Activated CD8-positive, alpha-beta T cell treated with anti-CD3 and anti-CD28 coated beads for 36 hours (primary cell): ENCODE measurements around the gene TAC4. TPM values are rescaled to one million over a fixed set of nuclear protein-coding genes. Genes with fewer than 3 reads are reported as not detected.

ENCODE experiments used
- ATAC-seq: fragments of 200-7000 bp; cut with Tn5 transposase; one replicate; pipeline ENCODE4 v1.10.0; 2021; ENCODE audit warnings: mild to moderate bottlenecking, moderate library complexity
- CTCF ChIA-PET: fragments of 350-600 bp; sonication (Branson Sonifier 250); formaldehyde crosslinking; loops from one replicate; lab custom pipeline; 2021; ENCODE audit warnings: antibody characterized with exemption; lab: Charles Lee
- POLR2A ChIA-PET: fragments of 350-600 bp; sonication (Branson Sonifier 250); formaldehyde crosslinking; loops from one replicate; lab custom pipeline; 2021; ENCODE audit warnings: antibody characterized with exemption; lab: Charles Lee
- DNase-seq: peaks from one replicate; pipeline ENCODE4 v3.0.0-alpha.2; 2020
- H3K27ac Mint-ChIP-seq: one replicate; pipeline ENCODE4 v1.8.0; 2021; ENCODE audit warnings: mild to moderate bottlenecking, mixed read lengths
- H3K27me3 Mint-ChIP-seq: one replicate; pipeline ENCODE4 v1.8.0; 2021; ENCODE audit warnings: mixed read lengths
- H3K36me3 Mint-ChIP-seq: one replicate; pipeline ENCODE4 v1.8.0; 2021; ENCODE audit warnings: low read depth, mixed read lengths
- H3K4me1 Mint-ChIP-seq: one replicate; pipeline ENCODE4 v1.8.0; 2021; ENCODE audit warnings: low read depth, mixed read lengths
- H3K4me3 Mint-ChIP-seq: one replicate; pipeline ENCODE4 v1.8.0; 2021; ENCODE audit warnings: mild to moderate bottlenecking, moderate library complexity, mixed read lengths
- H3K9me3 Mint-ChIP-seq: one replicate; pipeline ENCODE4 v1.8.0; 2021; ENCODE audit warnings: mixed read lengths
- CTCF ChIP-seq: fragments of 200-600 bp; IDR thresholded peaks from one replicate; pipeline ENCODE4 v1.8.0; 2022; ENCODE audit warnings: antibody characterized with exemption, mild to moderate bottlenecking
- intact Hi-C: fragments of 100-400 bp; cut with micrococcal nuclease; formaldehyde crosslinking; loops from one replicate; pipeline ENCODE4 v1.10.0; 2022
- total RNA-seq, 2 experiments: library from RNA; stranded (reverse); gene quantifications; one replicate each; pipeline ENCODE4 v1.2.3, GENCODE V29; 2021

Gene TAC4
- total RNA-seq, 2 experiments from 2014 or later = not detected

GRCh38 chr17:49825645-49826044 is 22.2 kb downstream of the TAC4 start:
- POLR2A ChIA-PET = interaction anchor here (1.2 kb wide), 1 partner anchor 9 kb away, joined by 3 read pairs; no protein-coding TSS in a partner anchor
- CTCF ChIA-PET = no interaction called here
- ATAC-seq = no peak
- Mint-ChIP-seq H3K36me3 (peaks cover 63% of the 10 kb centered on the region), H3K4me3 (no peak overlapping the region), H3K27ac (no peak overlapping the region), H3K4me1 (peaks cover 13% of the 10 kb centered on the region), H3K27me3 (no peaks in the 10 kb centered on the region), H3K9me3 (no peaks in the 10 kb centered on the region)
- no peak for TF ChIP-seq CTCF
- no peak for DNase-seq
- intact Hi-C loops = no loop called here

- H3K27ac Mint-ChIP-seq = no peak overlapping the region
- intact Hi-C loops = no loop called here
Measured at GRCh38 chr17:49823614-49824013, 24.3 kb downstream of the TAC4 start.

GRCh38 chr17:49822829-49823228 is 25.0 kb downstream of the TAC4 start:
- H3K27me3 Mint-ChIP-seq = no peaks in the 10 kb centered on the region
- ChIA-PET POLR2A (interaction anchor here (0.5 to 1.1 kb wide), 3 partner anchors 13 to 320 kb away, joined by 3 read pairs; no protein-coding TSS in a partner anchor), CTCF (interaction anchor here (1.0 kb wide), 1 partner anchor 174 kb away, joined by 3 read pairs; no protein-coding TSS in a partner anchor)
- intact Hi-C loops = no loop called here
- TF ChIP-seq CTCF = no peak
- H3K4me1 Mint-ChIP-seq = peaks cover 35% of the 10 kb centered on the region
- H3K36me3 Mint-ChIP-seq = peaks cover 61% of the 10 kb centered on the region
- DNase-seq (no peak), ATAC-seq (no peak)
- no peak overlapping the region for H3K4me3 Mint-ChIP-seq
- H3K9me3 Mint-ChIP-seq = no peaks in the 10 kb centered on the region
- H3K27ac Mint-ChIP-seq = no peak overlapping the region

More at GRCh38 chr17:49823614-49824013, 24.3 kb downstream of the TAC4 start:
- H3K4me1 Mint-ChIP-seq = peaks cover 27% of the 10 kb centered on the region
- H3K9me3 Mint-ChIP-seq = no peaks in the 10 kb centered on the region
- no peak for TF ChIP-seq CTCF
- no peaks in the 10 kb centered on the region for H3K27me3 Mint-ChIP-seq
- H3K36me3 Mint-ChIP-seq = peaks cover 61% of the 10 kb centered on the region
- H3K4me3 Mint-ChIP-seq = no peak overlapping the region
- DNase-seq (no peak), ATAC-seq (no peak)
- ChIA-PET POLR2A (interaction anchor here (0.6 to 1.0 kb wide), 2 partner anchors 24 to 123 kb away, joined by 3 to 5 read pairs; no protein-coding TSS in a partner anchor), CTCF (interaction anchor here (1.0 kb wide), 1 partner anchor 174 kb away, joined by 3 read pairs; no protein-coding TSS in a partner anchor)

GRCh38 chr17:49821916-49822315 is 26.0 kb downstream of the TAC4 start:
- Mint-ChIP-seq H3K36me3 (peaks cover 63% of the 10 kb centered on the region), H3K9me3 (no peaks in the 10 kb centered on the region), H3K27me3 (no peaks in the 10 kb centered on the region), H3K27ac (no peak overlapping the region), H3K4me1 (peaks cover 44% of the 10 kb centered on the region), H3K4me3 (no peak overlapping the region)
- no peak for TF ChIP-seq CTCF
- intact Hi-C loops = no loop called here
- no peak for ATAC-seq
- POLR2A ChIA-PET = interaction anchor here (1.0 to 1.1 kb wide), 3 partner anchors 14 to 113 kb away, joined by 3 to 4 read pairs (median 3); no protein-coding TSS in a partner anchor
- CTCF ChIA-PET = interaction anchor here (0.6 kb wide), 1 partner anchor 8 kb away, joined by 3 read pairs; no protein-coding TSS in a partner anchor
- DNase-seq = no peak

- Mint-ChIP-seq H3K27ac (peak overlapping the region; percentile 69), H3K9me3 (no peaks in the 10 kb centered on the region), H3K4me1 (peaks cover 47% of the 10 kb centered on the region), H3K4me3 (no peak overlapping the region), H3K27me3 (no peaks in the 10 kb centered on the region), H3K36me3 (peaks cover 67% of the 10 kb centered on the region)
- DNase-seq (no peak), ATAC-seq (no peak)
- no peak for TF ChIP-seq CTCF
- POLR2A ChIA-PET = interaction anchor here (1.0 kb wide), 1 partner anchor 38 kb away, joined by 4 read pairs; no protein-coding TSS in a partner anchor
- CTCF ChIA-PET = interaction anchor here (0.6 to 1.4 kb wide), 2 partner anchors 8 to 251 kb away, joined by 3 read pairs; no protein-coding TSS in a partner anchor
- intact Hi-C loops = no loop called here
Measured at GRCh38 chr17:49821466-49821865, 26.4 kb downstream of the TAC4 start.
